Left renal cortex interstitium (tissue), 4 donors: ENCODE data around the gene SMC5. TPM values are rescaled to one million over a fixed set of nuclear protein-coding genes. Genes with fewer than 3 reads are reported as not detected.
"Not testable (repeated sequence)": the region's sequence is repeated elsewhere in the genome, so short reads cannot be mapped to it uniquely, and the experiment has no call there.

Experiments used
- DNase-seq, 4 donors: peaks; one replicate each; pipeline ENCODE4 v3.0.0-alpha.2; 2013; ENCODE audit warnings: low read depth in 4 of 4, low spot score in 2 of 4, missing footprints in 1 of 4
- polyA plus RNA-seq, 4 donors: library from polyadenylated mRNA; unstranded; fragments of 120-200 nt; gene quantifications; one replicate each; pipeline ENCODE4 v1.2.1, GENCODE V29; 2013; ENCODE audit not compliant: insufficient read length in 4 of 4

The SMC5 gene
- 10 to 100 TPM; 32.5 to 67.5 (median 50.0) TPM for polyA plus RNA-seq

DNA sequence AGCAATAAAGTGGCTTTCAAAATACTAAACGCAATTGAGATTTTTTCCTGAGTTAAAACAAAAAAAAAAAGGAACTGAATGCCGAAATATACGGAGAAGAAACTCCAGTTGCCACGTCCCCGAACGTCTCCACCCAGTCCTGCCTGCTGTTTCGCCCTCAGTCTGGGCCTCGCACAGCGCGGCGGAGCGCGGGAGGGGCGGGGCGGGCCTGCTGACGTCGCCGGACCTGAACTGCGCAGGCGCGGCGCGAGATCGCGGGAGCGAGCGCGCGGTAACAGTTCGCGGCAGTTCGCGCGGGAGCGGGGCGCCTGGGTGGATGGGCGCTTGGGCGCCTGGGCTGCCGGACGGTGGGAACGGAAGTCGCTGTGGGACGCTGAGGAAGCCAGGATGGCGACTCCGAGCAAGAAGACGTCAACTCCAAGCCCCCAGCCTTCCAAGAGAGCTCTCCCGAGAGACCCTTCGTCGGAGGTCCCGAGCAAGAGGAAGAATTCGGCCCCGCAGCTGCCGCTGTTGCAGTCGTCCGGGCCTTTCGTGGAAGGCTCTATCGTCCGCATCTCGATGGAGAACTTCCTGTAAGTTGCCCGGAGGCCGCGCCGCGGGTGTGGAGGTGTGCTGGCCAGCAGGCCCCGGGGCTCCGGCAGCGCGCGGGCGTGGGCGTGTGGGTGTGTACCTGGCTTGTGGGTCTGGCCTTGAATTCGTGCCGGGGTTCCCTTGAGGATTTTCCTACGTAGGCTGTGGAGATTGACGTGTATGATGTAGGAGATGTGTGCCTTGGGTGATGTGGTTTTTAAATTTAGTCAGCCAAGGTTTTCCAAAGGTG is at the start of gene SMC5:
TSS of gene SMC5 (plus strand) at position 287 of the 820 bp plus-strand sequence. CDS start at position 388, 101 bp downstream.
- DNase-seq: peak; percentile 84 to 89 (median 85)

DNA sequence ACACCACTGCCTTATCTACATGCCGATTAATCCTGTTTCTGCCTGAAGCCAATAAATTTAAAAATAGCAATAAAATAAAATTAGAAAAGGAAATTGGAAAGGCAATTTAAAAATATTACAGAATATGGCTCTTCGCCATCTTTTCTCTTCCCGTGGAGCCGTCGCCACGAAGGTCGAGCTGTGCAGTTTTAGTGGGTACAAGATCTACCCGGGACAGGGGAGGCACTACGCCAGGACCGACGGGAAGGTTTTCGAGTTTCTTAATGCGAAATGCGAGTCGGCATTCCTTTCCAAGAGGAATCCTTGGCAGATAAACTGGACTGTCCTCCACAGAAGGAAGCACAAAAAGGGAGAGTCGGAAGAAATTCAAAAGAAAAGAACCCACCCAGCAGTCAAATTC is 41.7 kb upstream of the SMC5 start:
- DNase-seq: no peak

- no peak for DNase-seq
These were observed 40.0 kb upstream of the SMC5 start for GRCh38 chr9:70218767-70219166.

- no peak for DNase-seq
These were observed 38.6 kb upstream of the SMC5 start for GRCh38 chr9:70220216-70220615.

DNA sequence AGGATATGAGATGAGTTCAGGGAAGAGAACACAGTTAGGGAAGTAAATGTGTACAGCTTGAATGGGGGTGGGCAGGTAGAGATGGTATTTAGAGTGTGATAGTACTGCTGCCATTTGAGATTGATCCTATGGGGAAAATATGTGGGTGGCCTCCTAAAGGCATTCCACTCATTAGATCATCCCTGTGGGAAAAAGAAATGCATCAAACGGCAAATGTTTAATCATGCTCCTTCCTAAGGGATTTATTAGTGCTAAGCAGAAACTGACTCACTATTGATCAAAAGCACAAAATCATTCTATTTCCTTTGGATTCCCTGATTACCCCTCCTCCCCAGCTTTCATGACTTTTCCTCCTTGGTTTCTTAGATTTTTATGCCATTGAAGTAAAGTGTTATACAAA is 36.4 kb upstream of the SMC5 start:
- no peak for DNase-seq

- DNase-seq: no peak
These were observed 30.7 kb upstream of the SMC5 start for GRCh38 chr9:70228118-70228517.

DNA sequence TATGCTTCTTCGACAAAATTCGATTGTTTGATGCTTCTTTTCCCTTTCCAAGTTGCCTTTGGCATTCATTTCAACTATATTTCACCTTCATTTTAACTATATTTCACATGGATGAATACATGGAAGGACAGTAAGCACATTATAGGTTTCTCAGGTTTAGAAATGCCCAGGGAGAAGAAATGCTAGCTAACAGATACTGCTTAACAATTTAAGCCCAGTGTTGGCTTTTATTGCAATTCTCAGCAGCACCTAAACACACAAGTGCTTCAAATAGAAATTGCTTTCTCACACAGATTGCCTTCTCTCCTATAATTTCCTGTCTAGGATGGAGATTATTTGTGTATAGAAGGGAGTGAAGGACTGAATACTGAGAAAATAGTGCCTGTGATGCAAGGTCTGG is 30.2 kb upstream of the SMC5 start:
- DNase-seq: no peak

DNA sequence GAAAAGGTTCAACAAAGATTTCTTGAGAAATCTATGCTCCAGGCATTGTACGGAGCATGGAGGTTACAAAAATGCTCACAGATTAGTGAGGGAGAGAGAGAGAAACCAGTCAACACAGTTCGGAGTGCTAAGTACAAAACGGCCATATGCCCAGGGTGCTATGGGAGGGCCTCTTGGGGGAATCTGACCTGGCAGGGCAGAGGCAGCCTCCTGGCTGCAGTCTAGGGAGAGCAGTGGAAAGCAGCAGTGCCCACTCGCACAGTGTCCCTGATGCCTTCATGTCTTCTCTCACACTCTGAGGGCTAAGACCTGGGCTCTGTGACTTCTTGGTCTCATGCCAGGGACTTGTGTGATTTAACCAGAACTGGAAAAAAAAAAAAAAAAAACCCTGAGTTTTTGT is 29.8 kb upstream of the SMC5 start:
- DNase-seq: no peak

DNA sequence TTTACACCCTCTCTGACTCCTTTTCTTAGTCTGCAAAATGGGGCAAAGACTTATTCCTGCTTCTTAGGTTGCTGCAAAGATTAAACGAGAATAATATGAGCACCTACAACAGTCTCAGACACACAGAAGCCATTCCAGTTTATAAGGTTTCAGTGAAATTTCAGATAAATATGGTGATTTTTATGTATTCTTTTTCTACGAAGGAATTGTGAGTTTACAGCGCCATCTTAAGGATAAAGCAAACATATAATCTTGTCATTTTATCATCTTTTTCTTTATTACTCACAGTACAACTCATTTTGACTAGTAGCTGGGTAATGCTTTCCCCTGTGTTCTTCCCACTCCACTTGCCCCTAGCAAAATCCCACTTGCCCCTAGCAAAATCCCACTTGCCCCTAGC is 29.2 kb upstream of the SMC5 start:
- no peak for DNase-seq

GRCh38 chr9:70232476-70232875 is 26.3 kb upstream of the SMC5 start:
- DNase-seq: no peak

GRCh38 chr9:70234208-70234607 is 24.6 kb upstream of the SMC5 start:
- not testable (repeated sequence) for DNase-seq

- DNase-seq: not testable (repeated sequence)
These were observed 12.8 kb upstream of the SMC5 start for GRCh38 chr9:70245952-70246351.

DNA sequence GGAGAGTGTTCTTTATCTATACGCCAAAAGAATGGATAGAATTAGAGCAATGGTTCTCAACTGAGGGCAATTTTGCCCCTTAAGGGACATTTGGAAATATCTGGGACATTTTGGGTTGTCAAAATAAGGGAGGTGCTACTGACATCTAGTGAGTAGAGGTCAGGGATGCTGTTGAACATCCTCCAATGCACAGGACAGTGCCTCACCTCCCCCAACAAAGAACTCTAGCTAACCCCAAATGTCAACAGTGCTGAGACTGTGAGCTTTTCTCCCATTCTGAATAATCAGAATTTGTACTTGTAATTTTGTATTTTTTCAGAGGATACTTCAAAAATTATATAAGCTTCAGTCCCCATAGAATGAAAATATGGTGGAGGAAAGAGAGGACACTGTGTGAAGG is 8.6 kb upstream of the SMC5 start:
- DNase-seq: no peak

GRCh38 chr9:70255486-70255885 is 3.3 kb upstream of the SMC5 start:
- DNase-seq: no peak

GRCh38 chr9:70256123-70256551 is 2.6 kb upstream of the SMC5 start:
- DNase-seq: peak in 2 of 4 donors; percentile 42 to 62

GRCh38 chr9:70257502-70257901 is 1.3 kb upstream of the SMC5 start:
- DNase-seq: peak in 1 of 4 donors; percentile 8

DNA sequence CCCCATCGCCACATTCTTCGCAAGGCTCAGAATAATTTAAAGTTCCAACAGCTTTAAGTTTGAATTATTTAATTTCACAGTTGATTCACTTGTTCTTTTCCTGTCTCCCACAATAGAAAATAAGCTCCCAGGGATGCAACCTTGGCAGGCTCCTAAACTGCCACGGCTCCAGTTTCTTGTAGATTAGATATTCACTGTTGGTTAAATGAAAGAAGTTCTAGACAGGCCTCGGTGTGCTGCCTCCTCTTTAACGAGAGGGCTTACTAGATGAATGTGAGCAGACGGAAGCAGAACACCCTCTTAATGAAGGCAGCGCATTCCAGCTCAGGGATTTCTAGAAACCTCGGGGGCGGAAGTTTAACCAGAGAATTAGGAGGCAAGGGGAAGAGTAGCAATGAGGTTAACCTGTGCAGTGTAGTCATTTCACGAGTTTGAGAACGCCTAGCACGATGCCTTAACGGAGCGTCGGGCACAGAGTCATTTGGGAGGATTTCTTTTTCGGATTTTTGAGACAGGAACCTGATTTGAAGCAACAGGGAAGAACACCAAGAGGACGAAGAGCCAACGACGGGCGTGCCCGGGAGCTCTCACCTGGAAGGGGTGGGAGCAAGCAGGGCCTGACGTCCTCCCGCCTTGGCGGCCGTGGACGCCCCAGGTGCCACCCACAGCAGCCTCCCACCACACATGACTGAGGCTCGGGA is 637 bp upstream of the SMC5 start:
- peak in 3 of 4 donors; percentile 46 to 77 (median 56) for DNase-seq

GRCh38 chr9:70259512-70259802 is 679 bp downstream of the SMC5 start:
- no peak for DNase-seq

GRCh38 chr9:70260007-70260443 is 1.2 kb downstream of the SMC5 start:
- DNase-seq: no peak

DNA sequence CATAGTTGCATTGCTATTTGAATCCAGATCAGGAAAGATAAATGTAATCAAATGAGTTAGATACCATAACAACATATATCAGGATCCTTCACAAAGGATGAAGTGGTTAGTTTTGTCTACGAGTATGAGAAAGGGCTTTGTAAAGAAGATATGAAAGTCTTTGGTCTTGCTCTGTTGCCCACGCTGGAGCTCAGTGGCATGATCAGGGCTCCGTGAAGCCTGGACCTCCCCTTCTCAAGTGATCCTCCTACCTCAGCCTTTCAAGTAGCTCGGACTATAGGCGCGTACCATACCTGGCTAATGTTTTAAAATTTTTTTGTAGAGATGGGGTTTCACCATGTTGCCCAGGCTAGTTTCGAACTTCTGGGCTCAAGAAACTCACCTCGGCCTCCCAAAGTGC is 1.8 kb downstream of the SMC5 start:
- no peak for DNase-seq

DNA sequence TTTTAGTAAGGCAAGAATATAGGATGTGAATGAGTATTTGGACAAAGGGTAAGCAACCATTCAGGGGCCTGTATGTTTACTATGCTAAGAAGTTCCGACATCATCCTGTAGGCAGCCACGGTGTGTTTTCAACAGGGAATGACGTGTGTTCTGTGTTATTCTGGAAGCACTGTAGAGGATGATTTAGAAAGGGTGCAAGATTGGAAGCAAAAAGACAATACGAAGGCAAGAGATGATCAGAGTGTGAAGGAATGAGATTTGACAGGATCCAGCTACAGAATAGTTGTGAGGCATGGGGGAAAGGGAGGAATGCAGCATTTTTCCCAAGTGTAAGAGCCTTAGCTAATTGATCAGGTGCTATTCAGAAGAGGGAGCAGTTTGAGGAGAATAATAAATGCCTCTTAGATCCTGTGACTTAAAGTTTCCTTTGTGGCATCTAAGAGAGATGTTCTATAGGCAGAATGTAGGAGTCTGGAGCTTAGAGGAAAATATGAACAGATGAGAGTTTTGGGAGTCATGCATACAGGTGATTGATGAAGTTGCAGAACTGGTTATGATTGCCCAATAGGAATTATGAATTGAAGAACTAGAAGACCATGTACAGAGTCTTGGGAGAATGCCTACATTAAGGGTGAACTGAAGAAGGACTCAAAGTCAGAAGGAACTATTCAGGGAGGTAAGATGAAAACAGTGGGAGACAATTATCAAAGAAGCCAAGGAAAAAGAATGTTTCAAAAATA is 2.5 kb downstream of the SMC5 start:
- DNase-seq: no peak
